ENCODE measurements around the gene PIEZO1. TPM values are rescaled to one million over a fixed set of nuclear protein-coding genes. Genes with fewer than 3 reads are reported as not detected.
"Not testable (repeated sequence)": the region's sequence is repeated elsewhere in the genome, so short reads cannot be mapped to it uniquely, and the experiment has no call there.

Gene PIEZO1
- total and polyA plus RNA-seq, 2 donors from 2014 or later, result 103 to 124 TPM

- intact Hi-C loops (cut with DNase I), result no loop called here
- FAIRE-seq (no peak), DNase-seq (no peak)
- Histone ChIP-seq H3K36me3 (ENCODE audit: control insufficient read depth in 2 of 3, insufficient read depth in 3 of 3, low read length in 3 of 3) (peaks cover 0 to 2% (median 0%) of the 10 kb centered on the region in 3 donors), H3K27me3 (ENCODE audit: control insufficient read depth, insufficient read depth, low read length) (no peaks in the 10 kb centered on the region), H3K9me3 (ENCODE audit: control insufficient read depth in 2 of 3, insufficient read depth in 1 of 3, low read length in 3 of 3) (no peaks in the 10 kb centered on the region), H3K4me3 (ENCODE audit: low read length in 3 of 3) (no peak overlapping the region), H3K9ac (ENCODE audit: low read length in 3 of 3) (no peak overlapping the region), H3K4me1 (ENCODE audit: control insufficient read depth in 2 of 3, insufficient read depth in 2 of 3, low read depth in 1 of 3, low read length in 3 of 3) (no peaks in the 10 kb centered on the region), H3K27ac (ENCODE audit: low read depth in 2 of 2, low read length in 2 of 2) (no peak overlapping the region)
- TF ChIP-seq CTCF (IDR thresholded peaks at IDR 0.05; ENCODE audit: borderline replicate concordance, extremely low read depth, insufficient read depth), result no peak
These were observed 40.1 kb upstream of the PIEZO1 start for GRCh38 chr16:88825146-88825545.

GRCh38 chr16:88824256-88825077, 39.4 kb upstream of the PIEZO1 start:
- FAIRE-seq (no peak), DNase-seq (no peak)
- Histone ChIP-seq H3K4me1 (ENCODE audit: control insufficient read depth in 2 of 3, insufficient read depth in 2 of 3, low read depth in 1 of 3, low read length in 3 of 3) (no peaks in the 10 kb centered on the region), H3K27ac (ENCODE audit: low read depth in 2 of 2, low read length in 2 of 2) (no peak overlapping the region), H3K36me3 (ENCODE audit: control insufficient read depth in 2 of 3, insufficient read depth in 3 of 3, low read length in 3 of 3) (peaks cover 0 to 2% (median 0%) of the 10 kb centered on the region in 3 donors), H3K27me3 (ENCODE audit: control insufficient read depth, insufficient read depth, low read length) (no peaks in the 10 kb centered on the region), H3K9me3 (ENCODE audit: control insufficient read depth in 2 of 3, insufficient read depth in 1 of 3, low read length in 3 of 3) (no peaks in the 10 kb centered on the region), H3K9ac (ENCODE audit: low read length in 3 of 3) (no peak overlapping the region), H3K4me3 (ENCODE audit: low read length in 3 of 3) (no peak overlapping the region)
- intact Hi-C loops (cut with DNase I), result no loop called here
- no peak for TF ChIP-seq CTCF (IDR thresholded peaks at IDR 0.05; ENCODE audit: borderline replicate concordance, extremely low read depth, insufficient read depth)

- H3K9me3 ChIP-seq (ENCODE audit: control insufficient read depth in 2 of 3, insufficient read depth in 1 of 3, low read length in 3 of 3); H3K36me3 ChIP-seq (ENCODE audit: control insufficient read depth in 2 of 3, insufficient read depth in 3 of 3, low read length in 3 of 3); H3K9ac ChIP-seq (ENCODE audit: low read length in 3 of 3); H3K27ac ChIP-seq (ENCODE audit: low read depth in 2 of 2, low read length in 2 of 2); H3K27me3 ChIP-seq (ENCODE audit: control insufficient read depth, insufficient read depth, low read length); DNase-seq; FAIRE-seq; intact Hi-C loops (cut with DNase I); H3K4me3 ChIP-seq (ENCODE audit: low read length in 3 of 3); H3K4me1 ChIP-seq (ENCODE audit: control insufficient read depth in 2 of 3, insufficient read depth in 2 of 3, low read depth in 1 of 3, low read length in 3 of 3): not testable (repeated sequence)
These were observed 38.6 kb upstream of the PIEZO1 start for GRCh38 chr16:88823646-88824045.

GRCh38 chr16:88822281-88823040, 37.4 kb upstream of the PIEZO1 start:
- Histone ChIP-seq H3K27ac (ENCODE audit: low read depth in 2 of 2, low read length in 2 of 2) (no peak overlapping the region), H3K4me1 (ENCODE audit: control insufficient read depth in 2 of 3, insufficient read depth in 2 of 3, low read depth in 1 of 3, low read length in 3 of 3) (no peaks in the 10 kb centered on the region), H3K9me3 (ENCODE audit: control insufficient read depth in 2 of 3, insufficient read depth in 1 of 3, low read length in 3 of 3) (no peaks in the 10 kb centered on the region), H3K4me3 (ENCODE audit: low read length in 3 of 3) (no peak overlapping the region), H3K27me3 (ENCODE audit: control insufficient read depth, insufficient read depth, low read length) (no peaks in the 10 kb centered on the region), H3K9ac (ENCODE audit: low read length in 3 of 3) (no peak overlapping the region), H3K36me3 (ENCODE audit: control insufficient read depth in 2 of 3, insufficient read depth in 3 of 3, low read length in 3 of 3) (peaks cover 0 to 2% (median 0%) of the 10 kb centered on the region in 3 donors)
- DNase-seq (no peak), FAIRE-seq (no peak)
- no peak for TF ChIP-seq CTCF (IDR thresholded peaks at IDR 0.05; ENCODE audit: borderline replicate concordance, extremely low read depth, insufficient read depth)
- intact Hi-C loops (cut with DNase I), result no loop called here

Data from kidney (tissue), 14 donors.